T-helper 2 cell treated with Interferon-gamma antibody and Interleukin-4, amounts not matched to agents 5 μg/mL and 100 μg/mL, for 36 hours (primary cell): ENCODE data around the gene GUCY1A1.
A peak's percentile ranks its signal among the peaks of the same experiment; 100 is the strongest.
"Not testable (repeated sequence)": the region's sequence is repeated elsewhere in the genome, so short reads cannot be mapped to it uniquely, and the experiment has no call there.

Source experiments
- DNase-seq: peaks from one replicate; pipeline ENCODE4 v3.0.0; 2021; ENCODE audit warnings: low spot score
- H3K27ac Mint-ChIP-seq: one replicate; pipeline ENCODE4 v1.8.0; 2021; ENCODE audit warnings: mild to moderate bottlenecking, mixed read lengths
- H3K27me3 Mint-ChIP-seq: one replicate; pipeline ENCODE4 v1.8.0; 2021; ENCODE audit warnings: low read depth, mixed read lengths
- H3K36me3 Mint-ChIP-seq: one replicate; pipeline ENCODE4 v1.8.0; 2021; ENCODE audit warnings: low read depth, mixed read lengths
- H3K4me1 Mint-ChIP-seq: one replicate; pipeline ENCODE4 v1.8.0; 2021; ENCODE audit warnings: low read depth, mixed read lengths
- H3K4me3 Mint-ChIP-seq: one replicate; pipeline ENCODE4 v1.8.0; 2022; ENCODE audit warnings: mild to moderate bottlenecking, moderate library complexity, mixed read lengths
- H3K9me3 Mint-ChIP-seq: one replicate; pipeline ENCODE4 v1.8.0; 2021; ENCODE audit warnings: mixed read lengths

The GUCY1A1 gene

DNA sequence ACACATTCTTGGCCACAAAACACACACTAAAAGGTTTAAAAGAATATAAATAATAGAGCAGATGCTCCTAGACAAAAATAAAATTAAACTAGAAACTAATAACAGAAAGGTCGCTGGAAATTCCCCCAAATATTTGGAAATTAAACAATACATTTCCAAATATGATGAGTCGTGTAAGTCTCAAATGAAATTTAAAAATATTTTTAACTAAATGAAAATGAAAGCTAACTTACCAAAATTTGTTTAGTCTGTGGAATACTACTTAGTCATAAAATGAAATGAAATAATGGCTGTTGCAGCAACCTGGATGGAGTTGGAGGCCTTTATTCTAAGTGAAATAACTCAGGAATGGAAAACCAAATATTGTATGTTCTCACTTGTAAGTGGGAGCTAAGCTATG, 20.6 kb upstream of the GUCY1A1 start:
- peaks cover 22% of the 10 kb centered on the region for H3K27me3 Mint-ChIP-seq

DNA sequence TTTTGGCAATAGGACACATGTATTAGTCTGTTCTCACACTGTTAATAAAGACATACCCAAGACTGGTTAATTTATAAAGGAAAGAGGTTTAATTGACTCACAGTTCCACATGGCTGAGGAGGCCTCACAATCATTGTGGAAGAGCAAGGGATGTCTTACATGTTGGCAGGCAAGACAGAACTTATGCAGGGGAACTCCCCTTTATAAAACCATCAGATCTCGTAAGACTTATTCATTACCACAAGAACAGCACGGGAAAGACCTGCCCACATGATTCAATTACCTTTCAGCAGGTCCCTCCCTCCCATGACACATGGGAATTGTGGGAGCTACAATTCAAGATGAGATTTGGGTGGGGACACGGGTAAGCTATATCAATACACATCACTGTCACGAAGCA, 15.9 kb upstream of the GUCY1A1 start:
- H3K9me3 Mint-ChIP-seq, H3K4me1 Mint-ChIP-seq, DNase-seq, H3K27ac Mint-ChIP-seq, H3K4me3 Mint-ChIP-seq, H3K36me3 Mint-ChIP-seq: not testable (repeated sequence)
- peaks cover 25% of the 10 kb centered on the region for H3K27me3 Mint-ChIP-seq

More for the DNA sequence above, 20.6 kb upstream of the GUCY1A1 start:
- H3K4me1 Mint-ChIP-seq = peaks cover under 1% of the 10 kb centered on the region
- no peak overlapping the region for H3K27ac Mint-ChIP-seq
- H3K36me3 Mint-ChIP-seq = no peaks in the 10 kb centered on the region
- H3K4me3 Mint-ChIP-seq = no peak overlapping the region
- DNase-seq = no peak
- H3K9me3 Mint-ChIP-seq = no peaks in the 10 kb centered on the region

DNA sequence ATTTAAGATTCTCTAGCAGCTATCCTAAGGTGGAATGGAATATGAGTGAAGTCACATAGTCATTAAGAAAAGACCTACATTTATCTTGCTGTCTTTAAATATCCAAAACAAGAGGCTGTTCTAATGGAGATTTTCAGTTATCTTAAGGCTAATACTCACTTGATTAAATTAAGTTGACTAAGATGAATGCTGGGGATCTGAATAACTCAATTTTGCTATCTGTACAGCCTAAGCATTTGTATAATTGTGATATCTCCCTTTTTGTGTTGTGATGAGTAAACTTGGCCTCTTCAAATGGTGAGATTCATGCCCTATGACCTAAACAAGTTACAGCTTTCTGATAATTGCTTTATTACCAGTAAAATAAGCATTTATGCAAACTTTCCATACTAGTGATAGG, 13.6 kb upstream of the GUCY1A1 start:
- H3K9me3 Mint-ChIP-seq = no peaks in the 10 kb centered on the region
- peaks cover 37% of the 10 kb centered on the region for H3K27me3 Mint-ChIP-seq
- DNase-seq = no peak
- H3K27ac Mint-ChIP-seq = no peak overlapping the region
- H3K4me1 Mint-ChIP-seq = no peaks in the 10 kb centered on the region
- H3K36me3 Mint-ChIP-seq = no peaks in the 10 kb centered on the region
- no peak overlapping the region for H3K4me3 Mint-ChIP-seq

DNA sequence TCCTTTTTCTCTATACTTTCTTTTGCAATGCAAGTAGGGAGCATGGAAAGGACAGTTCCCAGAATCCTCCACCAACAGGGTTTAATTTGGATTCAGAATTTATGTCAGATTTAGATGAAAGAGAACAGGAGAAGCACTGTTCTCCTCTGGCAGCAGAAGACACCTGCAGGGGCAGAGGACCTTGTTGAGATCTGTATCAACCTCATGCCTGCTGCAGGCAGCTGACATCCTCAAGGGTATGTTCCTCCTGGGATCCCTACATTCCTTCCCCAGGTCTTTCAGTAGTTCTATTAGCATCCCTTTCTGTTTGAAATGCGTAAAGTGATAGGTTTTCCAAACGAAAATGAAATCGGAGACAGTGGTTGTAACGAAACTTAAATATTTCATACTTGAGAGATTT, 10.6 kb upstream of the GUCY1A1 start:
- H3K27ac Mint-ChIP-seq = no peak overlapping the region
- no peak overlapping the region for H3K4me3 Mint-ChIP-seq
- no peaks in the 10 kb centered on the region for H3K36me3 Mint-ChIP-seq
- no peaks in the 10 kb centered on the region for H3K9me3 Mint-ChIP-seq
- no peak for DNase-seq
- H3K4me1 Mint-ChIP-seq = no peaks in the 10 kb centered on the region
- peaks cover 45% of the 10 kb centered on the region for H3K27me3 Mint-ChIP-seq

DNA sequence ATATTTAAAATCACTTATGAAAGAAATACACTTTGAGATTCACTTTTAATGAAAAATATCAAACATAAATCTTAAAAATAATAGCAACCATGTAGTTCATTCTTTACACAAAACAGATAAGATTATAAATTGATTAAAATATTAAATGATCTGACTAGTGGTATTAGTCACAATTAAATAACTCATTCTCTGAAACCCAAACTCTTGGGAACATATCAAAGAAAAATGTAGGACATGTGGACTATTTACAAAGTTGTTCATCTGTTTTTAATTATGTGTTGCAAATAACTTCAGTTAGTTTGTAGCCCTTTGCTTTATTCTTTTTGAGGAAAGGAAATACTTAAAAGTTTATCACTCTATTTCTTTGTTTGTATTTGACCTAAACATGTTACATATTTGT, 9.5 kb upstream of the GUCY1A1 start:
- Mint-ChIP-seq H3K4me3 (no peak overlapping the region), H3K36me3 (no peaks in the 10 kb centered on the region), H3K27me3 (peaks cover 45% of the 10 kb centered on the region), H3K4me1 (no peaks in the 10 kb centered on the region), H3K27ac (no peak overlapping the region), H3K9me3 (no peaks in the 10 kb centered on the region)
- DNase-seq = no peak

DNA sequence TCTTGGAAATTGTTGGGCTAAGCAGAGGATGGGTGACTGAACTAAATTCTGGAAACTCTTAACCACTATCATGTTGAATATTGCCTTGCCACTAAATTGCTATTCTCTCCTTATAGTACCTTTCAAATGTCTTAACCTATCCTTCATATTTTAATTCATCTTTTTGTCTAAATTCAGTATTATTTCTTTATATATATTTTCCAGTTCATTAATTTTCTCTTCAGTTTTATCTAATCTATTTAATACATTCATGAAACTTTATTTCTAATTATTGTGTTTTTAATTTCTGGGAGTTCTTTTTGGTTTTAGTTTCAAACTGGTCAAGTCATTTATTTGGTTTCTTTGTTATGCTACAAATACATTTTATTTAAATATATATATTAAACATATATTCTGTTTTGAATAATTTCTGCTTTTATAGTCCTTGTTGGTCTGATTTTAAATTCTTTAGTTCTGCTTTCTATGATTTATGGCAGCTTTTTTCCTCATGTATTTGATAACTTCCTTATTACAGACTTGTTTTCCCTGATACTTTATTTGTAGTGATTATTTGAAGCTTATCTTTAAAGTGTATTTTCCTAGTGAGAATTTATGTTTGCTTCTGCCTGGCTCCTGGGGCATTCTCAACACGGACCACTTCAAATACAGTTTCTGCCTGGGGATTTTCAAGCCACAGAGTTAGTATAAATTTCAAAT, 8.5 kb upstream of the GUCY1A1 start:
- H3K4me3 Mint-ChIP-seq = no peak overlapping the region
- no peaks in the 10 kb centered on the region for H3K9me3 Mint-ChIP-seq

DNA sequence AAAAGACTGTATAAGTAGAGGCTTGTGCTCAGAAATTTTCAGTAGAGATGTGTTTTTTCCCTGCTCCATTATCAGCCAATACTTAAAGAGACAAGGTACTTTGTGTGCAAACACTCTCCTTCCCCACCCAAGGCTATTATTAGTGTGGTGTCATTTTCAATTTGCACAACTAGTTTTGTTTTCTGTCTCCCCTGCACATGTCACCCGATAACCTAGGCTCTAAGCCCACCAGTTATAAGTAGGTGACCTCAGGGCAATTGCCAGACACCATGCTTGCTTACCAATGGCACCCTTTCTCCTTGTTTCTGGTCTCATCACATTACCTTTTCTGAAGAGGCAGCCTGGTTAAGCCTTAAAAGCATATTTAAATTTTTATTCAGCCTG, 8.0 kb upstream of the GUCY1A1 start:
- no peak for DNase-seq
- Mint-ChIP-seq H3K27me3 (peaks cover 46% of the 10 kb centered on the region), H3K4me3 (no peak overlapping the region), H3K36me3 (no peaks in the 10 kb centered on the region), H3K4me1 (no peaks in the 10 kb centered on the region), H3K27ac (no peak overlapping the region), H3K9me3 (no peaks in the 10 kb centered on the region)

More for the DNA sequence above, 8.5 kb upstream of the GUCY1A1 start:
- no peaks in the 10 kb centered on the region for H3K4me1 Mint-ChIP-seq
- H3K36me3 Mint-ChIP-seq = no peaks in the 10 kb centered on the region
- H3K27me3 Mint-ChIP-seq = peaks cover 42% of the 10 kb centered on the region
- no peak for DNase-seq
- H3K27ac Mint-ChIP-seq = no peak overlapping the region

DNA sequence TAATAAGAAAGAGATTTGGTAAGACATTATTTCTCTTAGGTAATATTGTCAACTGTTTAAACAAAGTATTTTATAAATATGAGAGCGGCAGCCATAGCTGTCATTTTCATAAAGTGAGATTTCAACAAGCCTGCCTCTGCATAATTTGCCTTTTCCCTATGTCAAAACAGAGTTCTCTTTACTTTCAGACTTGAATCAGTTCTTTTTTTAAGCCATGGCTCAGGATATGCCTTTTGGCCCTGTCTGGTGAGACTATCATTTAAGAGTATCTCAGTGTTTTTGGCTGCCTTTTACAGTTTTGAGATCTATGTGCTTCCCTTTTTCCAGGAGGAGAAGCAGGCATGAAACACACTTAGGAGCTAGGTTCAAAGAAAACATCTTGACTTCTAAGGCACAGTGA, 7.5 kb upstream of the GUCY1A1 start:
- no peak overlapping the region for H3K27ac Mint-ChIP-seq
- H3K9me3 Mint-ChIP-seq = no peaks in the 10 kb centered on the region
- H3K36me3 Mint-ChIP-seq = no peaks in the 10 kb centered on the region
- peaks cover 46% of the 10 kb centered on the region for H3K27me3 Mint-ChIP-seq
- no peaks in the 10 kb centered on the region for H3K4me1 Mint-ChIP-seq
- DNase-seq = no peak
- H3K4me3 Mint-ChIP-seq = no peak overlapping the region

DNA sequence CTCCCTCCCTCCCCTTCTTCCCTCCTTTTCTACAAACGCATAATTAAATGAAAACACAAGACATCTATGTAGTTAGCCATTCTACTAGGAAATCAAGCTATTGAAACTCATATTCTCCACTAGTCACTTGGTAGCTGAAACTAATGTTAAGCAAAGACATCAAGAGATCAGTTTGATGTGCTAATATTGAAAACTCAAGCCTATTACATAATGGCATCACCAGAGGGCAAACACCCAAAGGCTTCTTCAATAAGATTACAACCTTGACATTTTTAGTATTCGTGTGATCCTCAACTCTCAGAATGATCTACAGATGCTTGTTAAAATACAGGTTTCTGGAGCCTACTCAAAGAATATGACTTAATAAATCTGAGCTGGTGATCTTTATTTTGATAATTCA, 6.2 kb upstream of the GUCY1A1 start:
- Mint-ChIP-seq H3K4me1 (no peaks in the 10 kb centered on the region), H3K27me3 (peaks cover 52% of the 10 kb centered on the region), H3K36me3 (no peaks in the 10 kb centered on the region), H3K9me3 (no peaks in the 10 kb centered on the region), H3K4me3 (no peak overlapping the region), H3K27ac (no peak overlapping the region)
- no peak for DNase-seq

DNA sequence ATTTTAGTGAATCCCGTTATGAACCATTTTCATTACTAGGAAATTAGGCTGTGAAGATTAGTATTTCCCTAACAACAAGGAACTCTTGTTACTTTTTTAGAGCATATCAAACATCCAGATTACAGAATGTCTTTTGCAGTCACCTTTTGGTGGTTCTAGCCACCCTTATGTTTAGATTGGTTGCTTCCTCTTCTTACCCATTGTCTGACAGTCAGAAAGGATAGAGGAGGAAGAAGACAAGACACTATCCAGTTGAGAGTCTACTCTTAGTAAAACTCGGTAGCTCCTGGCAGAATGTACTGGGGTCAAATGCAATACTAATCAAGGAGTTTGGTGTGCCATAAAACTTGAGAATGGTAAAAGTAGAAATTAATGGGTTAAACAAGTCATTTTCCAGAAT, 1.6 kb upstream of the GUCY1A1 start:
- H3K4me1 Mint-ChIP-seq = peaks cover 1% of the 10 kb centered on the region
- no peak for DNase-seq
- H3K9me3 Mint-ChIP-seq = no peaks in the 10 kb centered on the region
- no peak overlapping the region for H3K27ac Mint-ChIP-seq
- no peaks in the 10 kb centered on the region for H3K36me3 Mint-ChIP-seq
- H3K27me3 Mint-ChIP-seq = peaks cover 64% of the 10 kb centered on the region
- H3K4me3 Mint-ChIP-seq = no peak overlapping the region

DNA sequence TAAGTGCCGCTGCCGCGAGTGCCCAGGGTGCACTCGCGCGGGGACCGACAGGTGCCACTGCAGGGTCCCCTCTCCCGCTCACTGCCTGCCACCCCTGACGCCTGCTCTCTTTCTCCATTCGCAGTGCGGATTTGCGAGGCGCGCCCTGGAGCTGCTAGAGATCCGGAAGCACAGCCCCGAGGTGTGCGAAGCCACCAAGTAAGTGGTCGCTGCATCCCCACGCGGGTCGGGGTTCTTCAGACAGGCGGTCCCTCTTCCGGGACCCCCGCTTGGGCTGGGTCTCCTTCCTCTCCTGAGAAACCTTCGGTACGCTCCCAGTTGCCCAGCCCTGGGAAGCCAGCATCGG, 547 bp downstream of the GUCY1A1 start:
- DNase-seq = peak; percentile 6
- H3K36me3 Mint-ChIP-seq = no peaks in the 10 kb centered on the region
- peaks cover 1% of the 10 kb centered on the region for H3K4me1 Mint-ChIP-seq
- H3K4me3 Mint-ChIP-seq = peak overlapping the region; percentile 85
- H3K27ac Mint-ChIP-seq = no peak overlapping the region
- H3K9me3 Mint-ChIP-seq = no peaks in the 10 kb centered on the region
- H3K27me3 Mint-ChIP-seq = peaks cover 77% of the 10 kb centered on the region

DNA sequence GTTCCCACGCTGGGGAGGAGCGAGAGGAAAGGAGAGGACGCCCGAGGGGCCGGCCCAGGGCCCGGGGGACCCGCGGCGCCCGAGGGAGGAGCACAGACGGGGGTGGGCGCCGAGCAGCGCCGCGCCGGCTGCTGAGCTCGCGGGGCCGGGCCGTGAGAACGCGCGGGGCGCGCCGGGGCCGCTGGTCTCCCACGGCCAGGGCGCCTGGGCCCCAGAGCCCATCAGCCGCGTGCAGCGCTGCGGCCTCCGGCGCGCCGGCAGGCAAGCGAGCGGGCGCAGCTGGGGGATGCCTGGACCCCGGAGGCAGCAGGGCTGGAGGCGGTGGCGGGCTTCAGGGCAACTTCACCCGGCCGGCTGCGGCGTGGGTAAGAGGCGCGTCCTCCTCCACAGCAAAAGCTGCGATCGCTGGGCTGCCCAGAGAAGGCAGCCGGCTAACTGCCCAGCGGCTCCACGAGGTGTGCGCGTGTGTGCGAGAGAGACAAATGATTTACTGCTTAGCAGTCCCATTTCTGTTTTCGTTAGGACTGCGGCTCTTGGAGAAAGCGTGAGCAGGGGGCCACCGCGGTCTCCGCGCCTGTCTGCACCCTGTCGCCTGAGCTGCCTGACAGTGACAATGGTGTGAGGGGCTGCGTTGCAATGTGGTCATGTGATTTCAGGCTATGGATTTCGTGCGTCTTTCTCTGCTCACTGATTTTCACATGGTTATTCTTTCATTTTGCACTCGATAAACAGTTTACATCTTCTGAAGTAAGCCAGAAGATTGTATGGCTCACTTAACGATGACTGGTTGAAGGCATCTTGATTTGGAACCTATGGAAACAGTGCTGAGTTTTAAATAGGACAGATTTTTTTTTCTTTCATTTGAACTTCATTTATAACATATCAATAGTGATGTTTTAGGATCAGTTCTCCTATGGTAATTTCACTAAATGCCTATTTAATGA, 1.2 kb downstream of the GUCY1A1 start:
- no peak for DNase-seq
- Mint-ChIP-seq H3K36me3 (no peaks in the 10 kb centered on the region), H3K27ac (no peak overlapping the region), H3K9me3 (no peaks in the 10 kb centered on the region), H3K4me3 (peak overlapping the region; percentile 85), H3K27me3 (peaks cover 78% of the 10 kb centered on the region), H3K4me1 (peaks cover 1% of the 10 kb centered on the region)

DNA sequence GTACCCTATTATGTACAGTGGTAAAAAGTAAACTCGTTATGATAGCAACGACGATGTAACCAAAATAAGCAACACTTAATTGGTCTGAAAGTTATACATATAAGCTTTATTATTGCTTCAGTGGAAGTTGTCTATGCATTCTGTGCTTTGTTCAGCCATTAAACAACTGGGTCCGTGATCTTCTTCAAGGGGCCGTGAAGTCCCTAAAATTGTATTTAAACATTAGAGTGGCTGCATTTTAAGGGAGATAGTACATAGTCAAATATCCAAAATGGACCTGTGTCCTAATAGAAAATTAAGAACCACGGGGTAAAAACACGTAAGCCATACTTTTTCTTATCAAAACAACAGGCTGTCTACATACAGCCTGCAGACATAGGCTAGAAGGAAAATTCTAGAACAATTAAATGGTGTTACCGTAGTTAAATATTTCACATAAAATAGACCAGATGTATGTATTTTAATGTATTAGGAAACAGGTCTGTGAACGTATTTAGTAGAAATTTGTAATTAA, 2.1 kb downstream of the GUCY1A1 start:
- peaks cover 77% of the 10 kb centered on the region for H3K27me3 Mint-ChIP-seq

DNA sequence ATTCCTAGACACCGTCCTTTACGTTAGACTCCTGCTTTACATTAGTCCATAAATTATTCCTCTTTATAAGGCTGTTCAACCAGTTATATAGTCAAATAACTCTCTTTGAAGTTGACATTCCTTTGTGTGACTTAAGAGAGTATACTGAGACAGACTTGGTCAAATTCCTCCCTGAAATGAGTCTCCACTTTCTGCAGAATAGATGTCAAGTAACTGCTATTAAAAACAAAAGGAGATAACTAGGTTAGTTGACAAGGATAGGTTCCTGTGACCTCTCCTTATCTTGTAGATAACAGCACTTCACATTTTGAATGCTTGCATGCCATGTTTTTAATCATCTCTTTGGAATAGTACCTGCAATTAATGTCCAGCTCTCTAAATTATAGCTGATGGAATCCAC, 5.7 kb downstream of the GUCY1A1 start:
- Mint-ChIP-seq H3K36me3 (no peaks in the 10 kb centered on the region), H3K4me3 (no peak overlapping the region), H3K27ac (no peak overlapping the region), H3K9me3 (no peaks in the 10 kb centered on the region), H3K4me1 (peaks cover 2% of the 10 kb centered on the region), H3K27me3 (peaks cover 52% of the 10 kb centered on the region)
- no peak for DNase-seq

More for the DNA sequence above, 2.1 kb downstream of the GUCY1A1 start:
- no peaks in the 10 kb centered on the region for H3K36me3 Mint-ChIP-seq
- no peak for DNase-seq
- no peaks in the 10 kb centered on the region for H3K9me3 Mint-ChIP-seq
- H3K4me3 Mint-ChIP-seq = no peak overlapping the region
- H3K4me1 Mint-ChIP-seq = peaks cover 1% of the 10 kb centered on the region
- H3K27ac Mint-ChIP-seq = no peak overlapping the region
